ENCODE data around the gene GFI1.

- TF ChIP-seq THYN1 (CRISPR knock-in tag; IDR thresholded peaks at IDR 0.05; ENCODE audit: borderline replicate concordance, low read depth), result no peak
- no peak for TF ChIP-seq FOSL1 (CRISPR knock-in tag; IDR thresholded peaks at IDR 0.05; ENCODE audit: borderline replicate concordance)
- TF ChIP-seq ZNF124 (CRISPR knock-in tag; IDR thresholded peaks at IDR 0.05), result no peak
Observed at GRCh38 chr1:92443893-92444292, 42.8 kb downstream of the GFI1 start.

All from HepG2 (cell line).